GM15510 (cell line): ENCODE data around the gene USP15.

Source experiments
- POLR2A ChIP-seq: IDR thresholded peaks from 3 replicates; pipeline ENCODE4 v1.6.1; 2011; ENCODE audit warnings: borderline replicate concordance; ENCODE audit not compliant: insufficient read length; ENCODE audit errors: extremely low read depth

The USP15 gene

GRCh38 chr12:62259993-62260732 is at the start of gene USP15:
Gene USP15, plus strand, starts transcription at chr12:62260404. Its CDS starts 11 bp downstream, at chr12:62260415.
- TF ChIP-seq POLR2A = peak; percentile 86

GRCh38 chr12:62210422-62210821 is 49.8 kb upstream of the USP15 start:
- no peak for TF ChIP-seq POLR2A

- TF ChIP-seq POLR2A = no peak
Observed at GRCh38 chr12:62211510-62211909, 48.7 kb upstream of the USP15 start.

- no peak for TF ChIP-seq POLR2A
Observed at GRCh38 chr12:62214846-62215245, 45.4 kb upstream of the USP15 start.

GRCh38 chr12:62215506-62215905 is 44.7 kb upstream of the USP15 start:
- no peak for TF ChIP-seq POLR2A

- no peak for TF ChIP-seq POLR2A
Observed at GRCh38 chr12:62217466-62218194, 42.6 kb upstream of the USP15 start.

- no peak for TF ChIP-seq POLR2A
Observed at GRCh38 chr12:62221107-62221506, 39.1 kb upstream of the USP15 start.

GRCh38 chr12:62224601-62225000 is 35.6 kb upstream of the USP15 start:
- no peak for TF ChIP-seq POLR2A

- TF ChIP-seq POLR2A = no peak
Observed at GRCh38 chr12:62227091-62227490, 33.1 kb upstream of the USP15 start.

GRCh38 chr12:62230652-62231051 is 29.6 kb upstream of the USP15 start:
- TF ChIP-seq POLR2A = no peak

GRCh38 chr12:62232143-62232729 is 28.0 kb upstream of the USP15 start:
- no peak for TF ChIP-seq POLR2A

GRCh38 chr12:62233805-62234204 is 26.4 kb upstream of the USP15 start:
- no peak for TF ChIP-seq POLR2A

- no peak for TF ChIP-seq POLR2A
Observed at GRCh38 chr12:62239571-62239970, 20.6 kb upstream of the USP15 start.

- TF ChIP-seq POLR2A = no peak
Observed at GRCh38 chr12:62247281-62248045, 12.7 kb upstream of the USP15 start.

GRCh38 chr12:62248873-62249272 is 11.3 kb upstream of the USP15 start:
- TF ChIP-seq POLR2A = no peak
